H1 (cell line): ENCODE measurements around the gene PACSIN1. TPM values are rescaled to one million over a fixed set of nuclear protein-coding genes. Genes with fewer than 3 reads are reported as not detected.

Experiments used
- CTCF ChIA-PET: fragments of 300-600 bp; sonication (Branson Sonifier 250); formaldehyde crosslinking; loops from one replicate; lab custom pipeline; 2021; ENCODE audit not compliant: partially characterized antibody; lab: Charles Lee
- POLR2A ChIA-PET: fragments of 300-600 bp; sonication (Branson Sonifier 250); formaldehyde crosslinking; loops from one replicate; lab custom pipeline; 2021; ENCODE audit warnings: inconsistent platforms; ENCODE audit not compliant: partially characterized antibody; lab: Charles Lee
- DNase-seq, 2 experiments: peaks; one replicate each; pipeline versions ENCODE4 v3.0.0 to v3.0.0-alpha.2; 2010 to 2022; ENCODE audit warnings: low spot score in 2 of 2, low read depth in 1 of 2, mixed read lengths in 1 of 2
- FAIRE-seq: peaks from 2 replicates; lab custom pipeline; 2011; peaks lifted over from hg19 to GRCh38; lab: Jason Lieb, UNC
- H2AFZ ChIP-seq: 2 replicates; pipeline ENCODE4 v1.8.1; 2012; ENCODE audit warnings: low read length, inconsistent platforms
- H2AK5ac ChIP-seq: 2 replicates; pipeline ENCODE4 v1.6.1; 2013; ENCODE audit warnings: low read depth, low read length
- H2BK120ac ChIP-seq: replicated peaks from 2 replicates; pipeline ENCODE3; 2013; ENCODE audit warnings: low read depth, low read length, inconsistent platforms
- H2BK12ac ChIP-seq: 2 replicates; pipeline ENCODE4 v1.6.1; 2013; ENCODE audit warnings: low read depth, low read length
- H2BK15ac ChIP-seq: 2 replicates; pipeline ENCODE4 v1.6.1; 2013; ENCODE audit warnings: low read length
- H2BK20ac ChIP-seq: 2 replicates; pipeline ENCODE4 v1.6.1; 2013; ENCODE audit warnings: low read length
- H2BK5ac ChIP-seq: 2 replicates; pipeline ENCODE4 v1.6.1; 2013; ENCODE audit warnings: low read depth, low read length
- H3K14ac ChIP-seq: 2 replicates; pipeline ENCODE4 v1.6.1; 2013; ENCODE audit warnings: inconsistent platforms; ENCODE audit not compliant: insufficient read length
- H3K18ac ChIP-seq: 2 replicates; pipeline ENCODE4 v1.6.1; 2013; ENCODE audit warnings: low read length; ENCODE audit errors: extremely low read depth
- H3K23ac ChIP-seq: 2 replicates; pipeline ENCODE4 v1.6.1; 2013; ENCODE audit warnings: inconsistent platforms; ENCODE audit not compliant: insufficient read length
- H3K23me2 ChIP-seq: 2 replicates; pipeline ENCODE4 v1.6.1; 2013; ENCODE audit warnings: low read depth, low read length
- H3K27ac ChIP-seq: 2 replicates; pipeline ENCODE4 v1.6.1; 2011; ENCODE audit warnings: low read depth, low read length, inconsistent platforms
- H3K27me3 ChIP-seq, 4 experiments: replicated peaks in 1 of 4; 1 replicate in 1 of 4; 2 replicates in 3 of 4; pipeline versions ENCODE4 v1.6.1 to v1.8.1; 2011 to 2013; ENCODE audit warnings: low read length in 3 of 4, mild to moderate bottlenecking in 3 of 4, inconsistent platforms in 2 of 4, mixed read lengths in 2 of 4, moderate library complexity in 1 of 4; ENCODE audit not compliant: control insufficient read depth in 3 of 4, insufficient read depth in 3 of 4; ENCODE audit errors: extremely low read depth in 1 of 4
- H3K36me3 ChIP-seq, 4 experiments: 2 replicates each; pipeline versions ENCODE4 v1.6.1 to v1.8.1; 2011 to 2013; ENCODE audit warnings: mild to moderate bottlenecking in 4 of 4, low read length in 3 of 4, moderate library complexity in 2 of 4, control low read depth in 1 of 4, inconsistent platforms in 1 of 4; ENCODE audit not compliant: insufficient read depth in 4 of 4, control insufficient read depth in 2 of 4
- H3K4ac ChIP-seq: replicated peaks from 2 replicates; pipeline ENCODE3; 2013; ENCODE audit warnings: low read length, low read depth, mixed read lengths, inconsistent platforms; ENCODE audit not compliant: insufficient read length
- H3K4me1 ChIP-seq, 4 experiments: replicated peaks in 1 of 4; 1 replicate in 1 of 4; 2 replicates in 3 of 4; pipeline versions ENCODE4 v1.6.1 to v1.8.1; 2011 to 2013; ENCODE audit warnings: low read length in 3 of 4, inconsistent platforms in 2 of 4, mixed read lengths in 1 of 4; ENCODE audit not compliant: insufficient read depth in 4 of 4, control insufficient read depth in 3 of 4
- H3K4me2 ChIP-seq, 2 experiments: 2 replicates each; pipeline versions ENCODE4 v1.6.1 to v1.8.1; 2011 to 2013; ENCODE audit warnings: low read depth in 2 of 2, low read length in 2 of 2, control low read depth in 1 of 2, inconsistent platforms in 1 of 2, mild to moderate bottlenecking in 1 of 2; ENCODE audit not compliant: insufficient read depth in 1 of 2
- H3K4me3 ChIP-seq, 4 experiments: fragments of 200-600, 300-600 bp in 1 of 4; sonication (generic), shearing (Covaris generic), sonication (Bioruptor Twin) in 1 of 4; 2 replicates each; pipeline versions ENCODE4 v1.5.1 to v1.8.1; 2011 to 2016; ENCODE audit warnings: low read length in 4 of 4, low read depth in 3 of 4, control low read depth in 2 of 4, inconsistent platforms in 2 of 4, mild to moderate bottlenecking in 2 of 4, mixed read lengths in 1 of 4, moderate library complexity in 1 of 4; ENCODE audit not compliant: insufficient read depth in 2 of 4; ENCODE audit errors: extremely low read depth in 1 of 4
- H3K56ac ChIP-seq: replicated peaks from 2 replicates; pipeline ENCODE3; 2013; ENCODE audit warnings: low read depth, mild to moderate bottlenecking, mixed read lengths, low read length, inconsistent platforms; ENCODE audit not compliant: insufficient read length
- H3K79me1 ChIP-seq: 2 replicates; pipeline ENCODE4 v1.6.1; 2013; ENCODE audit warnings: low read depth, low read length, control low read depth
- H3K79me2 ChIP-seq, 2 experiments: 2 replicates each; pipeline versions ENCODE4 v1.6.1 to v1.8.1; 2012 to 2013; ENCODE audit warnings: low read length in 2 of 2, mild to moderate bottlenecking in 2 of 2, inconsistent platforms in 1 of 2; ENCODE audit not compliant: insufficient read depth in 2 of 2, control insufficient read depth in 1 of 2
- H3K9ac ChIP-seq, 4 experiments: replicated peaks in 1 of 4; 1 replicate in 1 of 4; 2 replicates in 3 of 4; pipeline versions ENCODE4 v1.6.1 to v1.8.1; 2011 to 2013; ENCODE audit warnings: low read depth in 3 of 4, low read length in 3 of 4, control low read depth in 2 of 4, mild to moderate bottlenecking in 2 of 4, moderate library complexity in 2 of 4, inconsistent platforms in 1 of 4; ENCODE audit errors: extremely low read depth in 1 of 4
- H3K9me3 ChIP-seq, 2 experiments: 2 replicates each; pipeline versions ENCODE4 v1.6.1 to v1.8.1; 2012 to 2013; ENCODE audit warnings: mild to moderate bottlenecking in 2 of 2, moderate library complexity in 2 of 2, control low read depth in 1 of 2, inconsistent platforms in 1 of 2, low read depth in 1 of 2, low read length in 1 of 2, mixed read lengths in 1 of 2; ENCODE audit not compliant: insufficient read depth in 2 of 2
- H4K20me1 ChIP-seq, 2 experiments: replicated peaks in 1 of 2; 2 replicates each; pipeline versions ENCODE3 to v1.8.1; 2011 to 2013; ENCODE audit warnings: inconsistent platforms in 2 of 2, low read length in 2 of 2, mild to moderate bottlenecking in 1 of 2; ENCODE audit not compliant: insufficient read depth in 2 of 2, control insufficient read depth in 1 of 2
- H4K5ac ChIP-seq: 2 replicates; pipeline ENCODE4 v1.6.1; 2013; ENCODE audit warnings: low read length, low read depth, mixed read lengths, inconsistent platforms; ENCODE audit not compliant: insufficient read length
- H4K8ac ChIP-seq: 2 replicates; pipeline ENCODE4 v1.8.0; 2013; ENCODE audit warnings: mild to moderate bottlenecking, moderate library complexity, low read length, inconsistent platforms; ENCODE audit not compliant: insufficient read depth; ENCODE audit errors: extremely low read depth
- H4K91ac ChIP-seq: replicated peaks from 2 replicates; pipeline ENCODE3; 2013; ENCODE audit warnings: low read length, mixed read lengths, inconsistent platforms; ENCODE audit not compliant: insufficient read length
- CBX5 ChIP-seq: fragments of 300-800, 300-1000 bp; sonication (generic); IDR thresholded peaks from 2 replicates; pipeline ENCODE4 v1.7.1; 2016; ENCODE audit warnings: antibody characterized with exemption, low read length, low read depth
- CBX8 ChIP-seq: fragments of 300-800, 300-1000 bp; sonication (generic); IDR thresholded peaks from 2 replicates; pipeline ENCODE4 v1.7.1; 2016; ENCODE audit warnings: low read depth, low read length, borderline replicate concordance
- CHD1 ChIP-seq: IDR thresholded peaks from 2 replicates; pipeline ENCODE4 v1.6.1; 2012; ENCODE audit warnings: low read depth, low read length, improper control_type of control experiment
- CHD2 ChIP-seq: IDR thresholded peaks from 2 replicates; pipeline ENCODE4 v1.6.1; 2012; ENCODE audit warnings: low read length, improper control_type of control experiment
- EP300 ChIP-seq, 2 experiments: IDR thresholded peaks; 1 replicate in 1 of 2; 2 replicates in 1 of 2; pipeline ENCODE4 v1.6.1; 2011 to 2012; ENCODE audit warnings: low read depth in 2 of 2, low read length in 2 of 2, mild to moderate bottlenecking in 2 of 2, borderline replicate concordance in 1 of 2, inconsistent platforms in 1 of 2, moderate library complexity in 1 of 2
- GABPA ChIP-seq: IDR thresholded peaks from 2 replicates; pipeline ENCODE4 v1.6.1; 2011; ENCODE audit warnings: mild to moderate bottlenecking, low read length, moderate library complexity, borderline replicate concordance; ENCODE audit not compliant: insufficient read depth
- JUN ChIP-seq: IDR thresholded peaks from 2 replicates; pipeline ENCODE4 v1.6.1; 2011; ENCODE audit warnings: low read depth, mild to moderate bottlenecking, improper control_type of control experiment, low read length
- RAD21 ChIP-seq, 2 experiments: IDR thresholded peaks in 1 of 2; conservative IDR thresholded peaks in 1 of 2; 2 replicates each; pipeline ENCODE4 v1.6.1; 2011; ENCODE audit warnings: low read depth in 2 of 2, low read length in 2 of 2, improper control_type of control experiment in 1 of 2, inconsistent platforms in 1 of 2, mild to moderate bottlenecking in 1 of 2, moderate library complexity in 1 of 2
- RBBP5 ChIP-seq: IDR thresholded peaks from 2 replicates; pipeline ENCODE4 v1.7.1; 2012; ENCODE audit warnings: low read depth, mild to moderate bottlenecking, inconsistent platforms, low read length, moderate library complexity, borderline replicate concordance
- RXRA ChIP-seq: IDR thresholded peaks from 2 replicates; pipeline ENCODE4 v1.6.1; 2011; ENCODE audit warnings: low read depth, mild to moderate bottlenecking, low read length, moderate library complexity; ENCODE audit not compliant: insufficient read depth
- SIN3A ChIP-seq, 2 experiments: IDR thresholded peaks in 1 of 2; conservative IDR thresholded peaks in 1 of 2; 2 replicates each; pipeline ENCODE4 v1.6.1; 2011 to 2012; ENCODE audit warnings: low read length in 2 of 2, improper control_type of control experiment in 1 of 2, low read depth in 1 of 2, mild to moderate bottlenecking in 1 of 2
- SIX5 ChIP-seq: IDR thresholded peaks from 2 replicates; pipeline ENCODE4 v1.6.1; 2011; ENCODE audit warnings: mild to moderate bottlenecking, low read depth, low read length
- TBP ChIP-seq: IDR thresholded peaks from 2 replicates; pipeline ENCODE4 v1.6.1; 2011; ENCODE audit warnings: low read depth, low read length, improper control_type of control experiment
- ZNF274 ChIP-seq: IDR thresholded peaks from 2 replicates; pipeline ENCODE4 v1.7.0; 2012; ENCODE audit warnings: low read length, borderline replicate concordance; ENCODE audit errors: extremely low read depth
- WGBS, 2 experiments: shearing (Covaris generic) in 1 of 2; methylation state at CpG; one replicate each; pipeline versions ENCODE4 v1.1.6 to v1.1.7; 2013 to 2015; ENCODE audit warnings: low lambda C conversion rate in 2 of 2, mixed read lengths in 2 of 2, inconsistent platforms in 1 of 2, low coverage in 1 of 2, missing lambda C conversion rate in 1 of 2; ENCODE audit not compliant: insufficient replicate concordance in 2 of 2, insufficient coverage in 1 of 2, insufficient read length in 1 of 2; ENCODE audit errors: extremely low coverage in 1 of 2, missing lambda C conversion rate in 1 of 2; 5-methylcytosine and 5-hydroxymethylcytosine counted together
- polyA plus RNA-seq, 7 experiments: library from polyadenylated mRNA; depleted of rRNA in 3 of 7; stranded (reverse) in 5 of 7; unstranded in 2 of 7; fragments of >200 nt in 5 of 7; fragments of 200-250 nt in 2 of 7; gene quantifications; 1 replicate in 5 of 7; 2 replicates in 1 of 7; 4 replicates in 1 of 7; pipeline versions ENCODE4 v1.2.1 to v1.2.3, GENCODE V29; 2011 to 2013; ENCODE audit warnings: missing spikeins in 2 of 7, mixed read lengths in 2 of 7
- total RNA-seq: library from RNA; stranded (reverse); fragmentation: NEBNext Ultra II Directional; extraction: Animal tissue kit (Norgen Biotek cat#: 25700); gene quantifications from 2 replicates; pipeline ENCODE4 v1.2.1, GENCODE V29; 2021

PACSIN1 gene
- total and polyA plus RNA-seq, 2 of the 8 experiments (the other 6 are each of a cell fraction or from before 2014, with no cell fraction given): 5.9 to 11.1 TPM

DNA sequence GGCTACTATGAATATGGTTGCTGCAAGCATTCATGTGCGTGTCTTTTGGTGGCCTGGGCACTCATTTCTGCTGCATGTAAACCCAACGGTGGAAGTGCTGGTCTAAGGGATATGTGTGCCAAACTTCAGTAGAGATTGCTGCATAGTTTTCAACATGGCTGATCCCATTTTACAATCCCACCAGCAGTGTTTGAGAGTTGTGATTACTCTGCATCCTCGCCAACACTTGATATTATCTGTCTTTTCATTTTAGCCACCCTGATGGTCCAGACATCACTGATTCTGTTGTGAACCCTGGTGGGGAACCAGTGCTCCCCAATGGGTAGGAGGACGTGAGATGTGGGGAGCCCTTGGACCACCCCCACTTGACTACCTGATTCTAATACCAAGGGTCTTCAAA is 27.5 kb downstream of the PACSIN1 start:
- H2BK15ac ChIP-seq: no peak overlapping the region
- peaks cover 0 to 7% (median 0%) of the 10 kb centered on the region in 4 experiments; a peak in 1 of 7 replicates for H3K4me1 ChIP-seq
- H2BK5ac ChIP-seq: no peak overlapping the region
- H3K79me1 ChIP-seq: no peaks in the 10 kb centered on the region
- no peak overlapping the region for H4K8ac ChIP-seq
- H3K23me2 ChIP-seq: no peaks in the 10 kb centered on the region
- DNase-seq (no peak), FAIRE-seq (no peak)
- H3K36me3 ChIP-seq: no peaks in the 10 kb centered on the region
- H3K56ac ChIP-seq: no peak overlapping the region
- no peaks in the 10 kb centered on the region for H4K20me1 ChIP-seq
- H2BK120ac ChIP-seq: no peak overlapping the region
- WGBS, 2 experiments: 90% methylated on average over 4 of the region's 4 CpGs; no CpG with 5 or more reads in 1 of the 2 experiments
- no peak overlapping the region for H3K4ac ChIP-seq
- H3K27me3 ChIP-seq: no peaks in the 10 kb centered on the region; a peak in 1 of 7 replicates
- no peak overlapping the region for H3K23ac ChIP-seq
- H3K9ac ChIP-seq: no peak overlapping the region
- POLR2A ChIA-PET: interaction anchor here (0.8 to 1.3 kb wide), 2 partner anchors 38 to 77 kb away, joined by 3 read pairs; no protein-coding TSS in a partner anchor
- H3K18ac ChIP-seq: no peak overlapping the region; the same call in 1 of the 2 replicates
- no peak overlapping the region for H2AFZ ChIP-seq
- no peak overlapping the region for H2BK12ac ChIP-seq
- H3K79me2 ChIP-seq: no peaks in the 10 kb centered on the region
- no peak overlapping the region for H3K4me2 ChIP-seq
- no peak overlapping the region for H4K5ac ChIP-seq
- H3K4me3 ChIP-seq: no peak overlapping the region
- H3K14ac ChIP-seq: no peak overlapping the region
- CTCF ChIA-PET: interaction anchor here (1.2 to 1.9 kb wide), 3 partner anchors 22 to 33 kb away, joined by 3 to 5 read pairs (median 4); partner anchors contain the start of gene PACSIN1
- H3K9me3 ChIP-seq: no peaks in the 10 kb centered on the region
- no peak overlapping the region for H2BK20ac ChIP-seq
- no peak overlapping the region for H3K27ac ChIP-seq
- H4K91ac ChIP-seq: no peak overlapping the region
- no peak overlapping the region for H2AK5ac ChIP-seq
- no peak for TF ChIP-seq RXRA
- TF ChIP-seq CBX5: no peak
- no peak for TF ChIP-seq JUN
- no peak for TF ChIP-seq CHD2
- TF ChIP-seq CBX8: no peak
- TF ChIP-seq RBBP5: no peak
- no peak for TF ChIP-seq TBP
- no peak for TF ChIP-seq ZNF274
- no peak for TF ChIP-seq CHD1
- TF ChIP-seq GABPA: no peak
- TF ChIP-seq SIX5: no peak
- TF ChIP-seq SIN3A (conservative IDR thresholded peaks at IDR 0.05 in 1 of 2, IDR thresholded peaks at IDR 0.05 in 1 of 2; ENCODE audit: low read depth in 1 of 2, low read length in 2 of 2): no peak
- TF ChIP-seq RAD21 (IDR thresholded peaks at IDR 0.05 in 1 of 2, conservative IDR thresholded peaks at IDR 0.05 in 1 of 2; ENCODE audit: low read depth in 2 of 2, low read length in 2 of 2): no peak
- no peak for TF ChIP-seq EP300 (IDR thresholded peaks at IDR 0.05; ENCODE audit: borderline replicate concordance in 1 of 2, low read depth in 2 of 2, low read length in 2 of 2)
